Gastroesophageal sphincter (tissue), 3 donors: ENCODE measurements around the gene TPD52L2.

Source experiments
- CTCF ChIP-seq, 4 experiments: fragments of 200-600 bp in 2 of 4; fragments of 450-650 bp in 2 of 4; sonication (generic) in 1 of 4; IDR thresholded peaks; one replicate each; pipeline ENCODE4 v1.5.1; 2017 to 2019; ENCODE audit warnings: antibody characterized with exemption in 4 of 4, mild to moderate bottlenecking in 2 of 4, moderate library complexity in 2 of 4
- EP300 ChIP-seq: sonication (generic); formaldehyde crosslinking; IDR thresholded peaks from one replicate; pipeline ENCODE4 v1.6.1; 2017; ENCODE audit warnings: antibody characterized with exemption, mild to moderate bottlenecking
- POLR2A ChIP-seq, 2 donors: fragments of 450-650 bp; IDR thresholded peaks; one replicate each; pipeline ENCODE4 v1.6.1; 2017; ENCODE audit warnings: antibody characterized with exemption in 2 of 2, mild to moderate bottlenecking in 2 of 2, moderate library complexity in 1 of 2
- POLR2AphosphoS5 ChIP-seq: sonication (generic); formaldehyde crosslinking; IDR thresholded peaks from one replicate; pipeline ENCODE4 v1.6.1; 2017; ENCODE audit warnings: antibody characterized with exemption

- no peak for TF ChIP-seq EP300
- TF ChIP-seq CTCF (IDR thresholded peaks at IDR 0.05) = no peak
- TF ChIP-seq POLR2A (IDR thresholded peaks at IDR 0.05) = no peak
- TF ChIP-seq POLR2AphosphoS5 = no peak
Observed at GRCh38 chr20:63829945-63830835, 34.9 kb upstream of the TPD52L2 start.
